HG03521 (cell line): ENCODE data around the gene ECEL1.

Source experiments
- ATAC-seq: cut with Tn5 transposase; IDR thresholded peaks from one replicate; pipeline ENCODE4 v1.9.1; 2021; ENCODE audit warnings: mild to moderate bottlenecking, moderate library complexity; ENCODE audit not compliant: unreplicated experiment

The ECEL1 gene

GRCh38 chr2:232431705-232432590, 55.7 kb downstream of the ECEL1 start:
- ATAC-seq, result no peak
